HG02973 (cell line): Measurements from ENCODE around the gene MYL10.
"Not testable (repeated sequence)": the region's sequence is repeated elsewhere in the genome, so short reads cannot be mapped to it uniquely, and the experiment has no call there.

Experiments
- ATAC-seq: cut with Tn5 transposase; IDR thresholded peaks from one replicate; pipeline ENCODE4 v1.9.1; 2021; ENCODE audit warnings: moderate library complexity; ENCODE audit not compliant: unreplicated experiment

The MYL10 gene

GRCh38 chr7:101620991-101621390 is 8.1 kb downstream of the MYL10 start:
- no peak for ATAC-seq

DNA sequence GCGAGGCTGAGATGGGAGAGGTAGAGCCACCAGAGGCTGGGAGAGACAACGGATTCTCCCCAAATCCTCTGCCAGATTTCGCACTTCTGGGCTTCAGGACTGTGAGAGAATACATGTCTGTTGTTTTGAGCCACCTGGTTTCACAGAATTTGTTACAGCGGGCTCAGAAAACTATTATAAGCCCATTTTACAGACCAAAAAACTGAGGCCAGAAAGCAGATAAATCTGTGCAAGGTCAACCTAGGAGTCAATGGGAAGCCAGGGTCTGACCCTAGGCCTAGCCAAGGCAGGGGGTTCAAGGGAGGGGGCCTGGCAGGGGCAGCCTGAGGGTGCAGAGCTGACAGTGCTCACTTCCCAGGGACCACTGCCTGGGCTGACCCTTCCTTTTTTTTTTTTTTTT is 8.7 kb downstream of the MYL10 start:
- no peak for ATAC-seq

DNA sequence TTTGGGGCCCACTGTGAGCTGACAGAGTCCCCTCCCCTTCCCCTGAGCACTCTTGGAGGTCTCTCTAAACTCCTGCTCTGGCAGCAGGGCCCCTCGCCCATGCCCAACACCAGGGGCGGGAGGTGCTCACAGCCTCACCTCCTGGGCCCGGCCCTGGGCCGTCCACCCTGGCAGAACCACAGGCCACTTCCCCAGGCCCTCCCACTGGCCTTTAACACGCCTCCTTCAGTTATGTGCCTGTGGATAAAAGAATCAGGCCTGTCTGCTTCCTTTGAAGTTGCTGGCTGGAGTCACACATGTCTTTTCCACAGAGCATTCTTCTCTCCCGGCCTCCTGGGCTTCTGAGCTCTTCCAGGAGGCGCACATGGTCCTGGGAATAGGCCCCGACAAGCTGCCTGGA is 10.2 kb downstream of the MYL10 start:
- no peak for ATAC-seq

DNA sequence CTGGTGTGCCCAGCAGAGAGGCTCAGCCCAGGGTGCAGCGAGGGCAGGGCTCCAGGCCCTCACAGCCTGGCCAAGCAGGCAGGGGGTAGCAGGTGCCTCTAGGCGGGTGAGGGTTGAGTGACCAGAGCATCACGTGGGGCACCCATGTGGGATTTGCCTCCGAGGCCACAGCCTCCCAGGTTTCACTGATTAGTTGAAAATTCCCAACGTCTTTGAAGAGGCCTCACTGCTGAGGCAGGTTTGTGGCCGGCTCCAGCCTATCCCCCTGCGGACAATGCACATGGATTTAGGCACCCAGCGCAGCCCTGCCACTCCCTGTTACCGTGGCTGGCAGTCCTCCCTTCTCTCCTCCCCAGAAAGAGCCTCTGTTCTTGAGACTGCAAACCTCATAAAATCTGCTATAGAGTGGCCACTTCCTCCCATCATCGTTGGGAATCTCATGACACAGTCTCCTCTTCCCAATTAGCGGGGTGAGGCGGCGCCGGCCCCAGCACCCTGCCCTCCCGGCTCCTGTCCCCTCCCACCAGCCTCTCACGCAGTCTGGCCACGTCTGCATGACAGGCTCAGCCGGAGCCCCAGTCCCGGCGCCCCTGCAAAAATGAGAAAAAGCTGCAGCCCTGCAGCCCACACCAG is 10.8 kb downstream of the MYL10 start:
- ATAC-seq = no peak

- no peak for ATAC-seq
Measured at GRCh38 chr7:101617451-101618206, 11.5 kb downstream of the MYL10 start.

DNA sequence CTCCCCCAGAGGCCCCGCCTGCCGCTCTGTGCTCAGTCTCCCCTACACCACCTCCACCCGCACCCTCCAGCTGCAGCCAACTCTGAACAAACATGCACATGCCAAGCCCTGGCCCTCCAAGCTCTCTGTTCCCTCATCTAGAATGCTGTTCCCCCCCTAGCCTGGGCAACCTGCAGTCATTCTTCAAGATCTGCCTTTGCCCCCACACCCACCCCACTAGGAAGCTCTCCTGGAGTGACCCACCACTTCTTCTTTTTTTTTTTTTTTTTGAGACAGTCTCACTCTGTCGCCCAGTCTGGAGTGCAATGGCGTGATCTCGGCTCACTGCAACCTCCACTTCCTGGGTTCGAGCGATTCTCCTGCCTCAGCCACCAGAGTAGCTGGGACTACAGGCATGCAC is 13.7 kb downstream of the MYL10 start:
- no peak for ATAC-seq

DNA sequence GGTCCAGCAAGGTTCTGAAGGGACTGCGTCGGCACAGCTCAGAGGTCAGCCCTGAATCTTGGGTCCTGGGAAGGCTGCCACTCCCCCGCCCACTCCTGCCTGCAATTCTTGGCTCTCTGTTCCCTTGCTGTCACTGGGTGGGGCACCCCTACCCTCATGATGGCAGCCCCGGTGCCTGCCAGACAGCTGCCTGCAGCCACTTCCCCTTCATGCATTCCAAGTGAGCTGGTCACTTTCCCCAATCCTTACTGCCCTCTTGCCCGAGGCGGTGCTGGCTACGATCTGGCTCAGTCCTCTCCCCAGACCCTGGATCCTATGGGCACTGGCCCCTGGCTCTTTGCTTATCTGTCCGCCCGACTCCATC is 14.2 kb downstream of the MYL10 start:
- ATAC-seq = no peak

DNA sequence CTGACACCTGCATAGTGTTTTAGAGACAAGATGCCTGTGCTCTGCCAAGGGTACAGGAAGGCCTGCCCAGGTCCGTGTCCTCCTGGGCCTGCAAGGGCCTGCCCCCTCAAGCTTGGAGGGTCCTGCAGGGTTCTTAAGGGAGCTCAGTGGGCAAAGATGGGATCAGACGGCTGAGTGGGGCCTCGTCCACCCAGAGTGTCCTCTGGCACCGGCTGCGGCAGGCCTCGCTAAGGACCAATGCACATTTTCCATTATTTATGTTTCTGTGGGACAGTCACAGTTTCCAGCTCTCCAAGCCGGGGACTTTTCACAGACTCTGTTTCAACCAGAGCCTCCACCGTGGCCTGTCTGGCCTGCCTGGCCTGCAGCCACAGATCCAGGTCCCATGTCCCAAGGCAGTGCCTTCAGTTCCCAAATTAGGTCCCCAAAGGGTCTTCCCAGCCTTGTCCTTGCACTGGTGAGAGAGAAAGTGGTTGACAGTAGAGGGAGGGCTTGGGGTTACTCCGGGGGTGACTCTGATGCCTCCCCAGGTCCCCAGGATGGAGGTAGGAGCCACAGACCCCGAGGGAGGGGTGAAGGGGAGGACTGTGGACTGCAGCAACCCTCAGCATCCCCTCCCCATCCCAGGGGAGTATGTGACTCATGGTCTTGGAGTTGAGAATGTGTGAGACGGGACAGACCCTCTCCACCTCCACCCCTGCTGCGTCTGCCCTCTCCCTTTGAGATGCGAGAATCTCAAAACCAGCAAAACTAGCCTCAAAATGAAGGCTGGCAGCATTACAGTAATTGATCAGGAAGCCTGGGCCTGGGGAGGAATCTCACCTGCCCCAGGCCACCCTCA is 14.8 kb downstream of the MYL10 start:
- ATAC-seq = no peak

- ATAC-seq = no peak
Measured at GRCh38 chr7:101612885-101613515, 16.1 kb downstream of the MYL10 start.

GRCh38 chr7:101608772-101609713 is 20.1 kb downstream of the MYL10 start:
- no peak for ATAC-seq

GRCh38 chr7:101606498-101606923 is 22.6 kb downstream of the MYL10 start:
- ATAC-seq = no peak

DNA sequence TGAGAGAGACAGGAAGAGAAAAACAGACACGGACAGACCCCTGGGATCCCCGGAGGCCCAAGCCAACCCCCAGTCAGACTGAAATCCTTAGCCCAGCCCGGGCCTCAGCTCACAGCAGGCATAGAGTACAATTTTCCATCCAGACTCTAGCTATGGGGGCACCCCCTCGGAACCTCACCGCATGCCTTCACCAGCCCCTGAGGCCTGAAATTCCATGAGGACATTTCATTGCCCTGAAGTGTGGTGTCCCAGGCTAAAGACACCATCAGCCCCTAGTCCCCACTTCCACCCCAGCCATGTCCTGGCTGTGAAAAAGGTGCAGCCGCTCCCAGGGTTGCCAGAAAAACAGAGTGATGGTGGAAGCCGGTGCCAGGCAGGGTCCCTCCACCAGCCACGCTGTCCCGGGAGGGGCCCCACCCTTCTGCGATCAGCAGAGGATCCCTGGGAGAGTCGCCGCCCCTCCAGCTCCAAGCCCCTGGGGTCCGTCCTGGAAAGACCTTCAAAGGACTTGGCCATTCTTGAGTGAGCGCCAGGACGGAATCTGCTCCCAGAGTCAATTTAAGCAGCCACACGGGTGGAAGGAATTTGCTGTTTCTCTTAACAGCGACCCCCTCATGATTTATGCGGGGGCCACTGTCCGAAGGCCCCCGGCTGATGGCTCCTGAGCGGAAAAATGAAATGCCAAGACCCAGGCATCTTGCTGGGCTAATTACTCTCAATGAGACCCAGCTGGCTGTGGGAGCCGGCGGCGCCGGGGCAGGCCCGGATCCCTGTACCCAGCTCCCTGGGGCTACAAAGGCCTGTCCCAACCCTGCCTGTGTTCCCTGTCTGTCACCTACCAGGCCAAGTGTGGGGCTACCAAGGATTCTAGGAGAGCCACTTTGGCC is 23.2 kb downstream of the MYL10 start:
- no peak for ATAC-seq

GRCh38 chr7:101604934-101605332 is 24.2 kb downstream of the MYL10 start:
- ATAC-seq = not testable (repeated sequence)

GRCh38 chr7:101604331-101604933 is 24.7 kb downstream of the MYL10 start:
- ATAC-seq = no peak

- ATAC-seq = no peak
Measured at GRCh38 chr7:101602484-101603241, 26.4 kb downstream of the MYL10 start.

- ATAC-seq = no peak
Measured at GRCh38 chr7:101602082-101602481, 27.0 kb downstream of the MYL10 start.

GRCh38 chr7:101599787-101600186 is 29.3 kb downstream of the MYL10 start:
- ATAC-seq = no peak
